Rectal smooth muscle tissue (tissue), 1 donor: ENCODE data around the gene RNF149.

Source experiments
- H3K27ac ChIP-seq: one replicate; pipeline ENCODE4 v1.7.0; 2013; ENCODE audit warnings: low read depth, low read length, inconsistent platforms
- H3K27me3 ChIP-seq: one replicate; pipeline ENCODE4 v1.7.0; 2013; ENCODE audit warnings: low read length; ENCODE audit not compliant: control insufficient read depth, insufficient read depth
- H3K36me3 ChIP-seq: one replicate; pipeline ENCODE4 v1.7.0; 2013; ENCODE audit warnings: low read length; ENCODE audit not compliant: control insufficient read depth, insufficient read depth
- H3K4me1 ChIP-seq: one replicate; pipeline ENCODE4 v1.7.0; 2013; ENCODE audit warnings: low read length; ENCODE audit not compliant: control insufficient read depth, insufficient read depth
- H3K4me3 ChIP-seq: one replicate; pipeline ENCODE4 v1.7.0; 2013; ENCODE audit warnings: low read length
- H3K9ac ChIP-seq: one replicate; pipeline ENCODE4 v1.7.0; 2013; ENCODE audit warnings: low read length

RNF149 gene

GRCh38 chr2:101282980-101283379, 25.5 kb downstream of the RNF149 start:
- H3K27me3 ChIP-seq, result no peaks in the 10 kb centered on the region
- no peak overlapping the region for H3K4me3 ChIP-seq
- H3K36me3 ChIP-seq, result peaks cover 27% of the 10 kb centered on the region
- H3K9ac ChIP-seq, result no peak overlapping the region
- H3K4me1 ChIP-seq, result no peaks in the 10 kb centered on the region
- no peak overlapping the region for H3K27ac ChIP-seq

- H3K4me3 ChIP-seq, result no peak overlapping the region
- H3K9ac ChIP-seq, result no peak overlapping the region
- H3K4me1 ChIP-seq, result no peaks in the 10 kb centered on the region
- H3K27me3 ChIP-seq, result no peaks in the 10 kb centered on the region
- H3K27ac ChIP-seq, result no peak overlapping the region
- H3K36me3 ChIP-seq, result peaks cover 22% of the 10 kb centered on the region
Observed at GRCh38 chr2:101281482-101281881, 27.0 kb downstream of the RNF149 start.

DNA sequence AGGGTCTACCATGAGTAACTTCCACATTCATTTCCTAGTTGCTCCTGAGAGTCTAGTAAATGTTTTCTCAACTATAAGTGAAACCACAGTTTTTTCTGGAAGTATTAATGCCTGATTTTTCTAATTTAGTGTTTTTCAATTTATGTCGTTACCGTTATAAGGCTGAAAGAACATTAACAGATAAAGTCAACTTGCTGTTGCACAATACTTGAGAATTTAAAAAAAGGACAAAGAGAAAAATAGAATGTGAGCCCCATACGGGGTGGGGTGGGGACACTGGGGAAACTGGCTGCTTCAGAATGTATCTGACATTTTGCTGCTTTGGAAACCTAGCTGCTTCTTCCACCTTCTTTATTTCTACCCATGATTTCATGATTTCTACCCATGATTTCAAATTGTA, 29.6 kb downstream of the RNF149 start:
- H3K4me1 ChIP-seq, result no peaks in the 10 kb centered on the region
- no peak overlapping the region for H3K4me3 ChIP-seq
- no peak overlapping the region for H3K27ac ChIP-seq
- no peaks in the 10 kb centered on the region for H3K27me3 ChIP-seq
- no peak overlapping the region for H3K9ac ChIP-seq
- H3K36me3 ChIP-seq, result peaks cover 23% of the 10 kb centered on the region

DNA sequence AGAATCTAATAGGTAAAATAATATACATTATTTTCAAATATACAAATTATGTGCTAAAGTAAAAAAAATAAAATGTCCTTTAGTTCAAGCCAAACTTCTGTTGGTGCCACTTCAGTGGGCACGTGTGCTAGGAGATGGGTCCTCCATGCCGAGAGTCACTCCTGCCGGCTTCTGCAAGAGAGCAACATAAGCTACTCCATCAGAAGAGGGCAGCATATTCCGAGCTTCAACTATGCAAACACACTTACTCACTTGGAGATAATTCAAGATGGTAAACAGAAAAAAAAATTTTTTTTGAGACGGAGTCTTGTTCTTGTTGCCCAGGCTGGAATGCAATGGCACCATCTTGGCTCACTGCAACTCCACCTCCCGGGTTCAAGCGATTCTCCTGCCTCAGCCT, 31.4 kb downstream of the RNF149 start:
- Histone ChIP-seq H3K9ac (no peak overlapping the region), H3K27ac (no peak overlapping the region), H3K27me3 (no peaks in the 10 kb centered on the region), H3K36me3 (peaks cover 26% of the 10 kb centered on the region), H3K4me1 (no peaks in the 10 kb centered on the region), H3K4me3 (no peak overlapping the region)

- H3K27ac ChIP-seq, result no peak overlapping the region
- no peaks in the 10 kb centered on the region for H3K27me3 ChIP-seq
- H3K36me3 ChIP-seq, result peaks cover 26% of the 10 kb centered on the region
- H3K4me1 ChIP-seq, result no peaks in the 10 kb centered on the region
- no peak overlapping the region for H3K9ac ChIP-seq
- H3K4me3 ChIP-seq, result no peak overlapping the region
Observed at GRCh38 chr2:101274142-101274541, 34.4 kb downstream of the RNF149 start.

GRCh38 chr2:101273056-101273455, 35.4 kb downstream of the RNF149 start:
- Histone ChIP-seq H3K4me3 (no peak overlapping the region), H3K9ac (no peak overlapping the region), H3K27me3 (no peaks in the 10 kb centered on the region), H3K27ac (no peak overlapping the region), H3K36me3 (peaks cover 25% of the 10 kb centered on the region), H3K4me1 (no peaks in the 10 kb centered on the region)

DNA sequence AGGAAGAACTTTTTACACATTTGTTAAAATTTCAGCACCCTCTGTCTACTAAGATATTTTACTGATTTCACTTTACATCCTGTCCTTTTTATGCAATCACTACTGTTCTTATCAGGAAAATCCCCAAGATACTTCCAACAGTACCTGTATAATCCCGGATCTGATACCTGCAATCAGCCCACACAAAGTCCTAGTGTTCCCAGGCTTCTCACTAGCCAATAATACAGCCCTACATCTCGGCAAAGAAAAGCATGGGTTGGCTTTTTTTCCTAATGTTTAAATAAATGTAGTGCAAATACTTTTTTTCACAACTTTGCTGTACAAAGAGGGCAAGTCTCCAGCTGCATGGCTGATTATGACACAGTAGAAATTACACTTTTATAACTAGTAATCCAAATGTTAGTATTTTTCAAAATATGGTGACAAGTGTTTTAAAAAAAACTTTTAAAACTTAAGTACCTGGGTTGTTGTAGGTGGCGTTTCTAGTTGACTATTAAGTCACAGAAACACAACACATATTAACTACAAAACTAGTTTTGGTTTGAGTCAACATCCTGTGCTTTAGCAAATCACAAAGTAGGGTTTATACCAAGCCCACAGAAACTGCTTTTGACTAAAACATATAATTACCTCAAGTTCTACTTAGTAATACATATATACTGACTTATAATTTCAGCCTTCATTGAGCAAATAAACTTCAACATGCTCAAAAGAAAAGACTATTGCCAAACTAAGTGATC, 36.3 kb downstream of the RNF149 start:
- H3K36me3 ChIP-seq, result peaks cover 27% of the 10 kb centered on the region
- H3K27ac ChIP-seq, result no peak overlapping the region
- H3K4me1 ChIP-seq, result no peaks in the 10 kb centered on the region
- no peak overlapping the region for H3K9ac ChIP-seq
- H3K27me3 ChIP-seq, result no peaks in the 10 kb centered on the region
- H3K4me3 ChIP-seq, result no peak overlapping the region

DNA sequence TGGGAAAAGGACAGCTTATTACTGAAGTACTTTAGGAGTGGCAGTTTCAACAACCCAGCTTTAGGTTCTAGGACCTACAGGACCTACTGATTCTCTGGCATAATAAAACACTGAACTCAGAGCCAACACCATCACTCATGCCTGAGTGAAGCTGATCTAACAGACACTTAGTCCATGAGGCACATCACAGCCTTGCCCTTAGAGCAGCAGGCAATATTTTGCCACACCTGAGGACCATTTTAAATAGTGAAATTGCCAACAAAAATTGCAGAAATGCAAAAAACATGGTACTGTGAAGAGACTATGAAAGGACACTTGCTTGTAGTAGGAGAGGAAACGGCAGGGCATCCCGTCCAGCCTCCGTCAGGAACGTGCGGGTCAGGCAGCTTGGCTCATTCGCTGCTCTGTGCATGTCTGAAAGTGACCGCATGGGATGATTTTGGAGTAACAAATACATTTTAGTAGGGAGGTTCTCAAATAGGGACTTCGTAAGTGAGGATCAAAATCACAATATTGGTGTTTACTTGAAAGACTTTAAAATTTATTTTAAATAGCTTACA, 37.7 kb downstream of the RNF149 start:
- Histone ChIP-seq H3K36me3 (peaks cover 28% of the 10 kb centered on the region), H3K27me3 (no peaks in the 10 kb centered on the region)

DNA sequence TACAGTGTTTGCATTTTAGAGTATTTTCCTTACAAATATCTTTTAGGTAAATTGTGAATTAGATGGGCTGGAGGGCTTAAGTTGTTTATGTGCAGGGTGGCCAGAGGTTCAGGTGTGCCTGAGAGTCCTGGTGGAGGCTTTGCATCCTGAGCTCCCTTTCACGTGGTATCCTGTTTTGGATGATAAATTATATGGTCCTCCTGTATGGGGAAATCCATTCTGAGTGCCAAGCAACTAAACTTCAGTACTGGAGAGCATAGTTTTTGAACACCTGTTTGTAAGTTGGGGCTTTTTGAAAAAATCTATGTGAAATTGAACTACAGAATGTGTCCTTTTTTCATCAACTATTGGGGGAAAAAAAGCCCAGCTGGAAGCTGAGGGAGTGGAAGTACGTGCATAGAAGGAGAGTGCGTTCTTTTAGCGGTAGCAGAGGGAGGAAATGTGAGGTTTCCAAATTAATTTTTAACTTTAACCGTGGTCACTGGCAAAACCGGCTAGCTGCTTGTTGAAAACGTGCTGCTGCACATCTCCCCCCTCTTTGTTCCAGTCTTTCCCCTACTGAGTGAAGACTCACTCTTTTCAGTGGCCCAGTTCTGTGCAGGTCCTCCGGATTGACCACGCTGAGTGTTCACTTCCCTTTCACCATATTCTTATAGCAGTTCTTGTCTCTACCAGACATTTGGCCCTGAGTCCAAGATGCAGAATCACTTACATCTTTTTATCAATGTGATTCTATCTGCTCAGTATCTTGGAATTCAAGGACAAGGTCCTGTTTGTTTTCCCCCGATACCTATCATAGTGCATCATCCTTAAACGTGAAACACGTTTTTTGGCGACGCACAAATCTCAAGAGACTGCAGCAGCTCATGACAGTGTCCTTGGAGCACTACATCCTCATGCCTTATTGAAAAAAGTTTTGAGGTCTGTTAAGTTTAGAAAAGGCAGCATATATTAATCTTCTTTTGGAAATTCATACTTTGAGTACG, 40.5 kb downstream of the RNF149 start:
- Histone ChIP-seq H3K4me1 (no peaks in the 10 kb centered on the region), H3K27me3 (no peaks in the 10 kb centered on the region), H3K4me3 (no peak overlapping the region), H3K36me3 (peaks cover 31% of the 10 kb centered on the region), H3K9ac (no peak overlapping the region), H3K27ac (no peak overlapping the region)

More for the DNA sequence above, 37.7 kb downstream of the RNF149 start:
- H3K4me3 ChIP-seq, result no peak overlapping the region
- H3K9ac ChIP-seq, result no peak overlapping the region
- H3K4me1 ChIP-seq, result no peaks in the 10 kb centered on the region
- H3K27ac ChIP-seq, result no peak overlapping the region

- Histone ChIP-seq H3K27me3 (no peaks in the 10 kb centered on the region), H3K36me3 (peaks cover 24% of the 10 kb centered on the region), H3K9ac (no peak overlapping the region), H3K4me1 (no peaks in the 10 kb centered on the region), H3K4me3 (no peak overlapping the region), H3K27ac (no peak overlapping the region)
Observed at GRCh38 chr2:101265893-101266499, 42.5 kb downstream of the RNF149 start.

DNA sequence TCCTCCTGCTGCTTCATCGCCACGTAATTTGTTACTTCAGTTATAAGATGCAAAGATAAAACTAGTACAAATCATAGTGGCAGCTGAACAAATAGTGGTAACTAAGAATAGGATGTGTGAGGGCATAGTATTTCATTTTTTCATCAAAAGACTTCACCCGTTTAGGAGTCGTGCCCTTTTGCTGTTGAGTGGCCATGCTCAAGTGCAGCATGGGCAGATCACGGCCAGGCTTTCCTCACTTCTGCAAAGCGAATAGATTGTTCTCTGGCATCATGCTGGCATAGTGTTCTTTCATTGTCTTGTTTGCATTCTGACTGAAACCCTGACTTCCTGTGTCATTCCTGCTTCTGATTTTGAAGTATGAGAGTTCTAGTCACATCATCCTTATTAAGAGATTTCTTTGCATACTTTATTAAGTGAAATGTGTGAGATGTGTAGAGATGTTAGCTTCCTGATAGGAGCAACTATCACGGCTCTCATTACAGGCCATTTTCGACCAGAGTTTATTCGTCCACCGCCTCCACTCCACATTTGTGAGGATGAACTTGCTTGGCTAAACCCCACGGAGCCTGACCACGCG, 44.1 kb downstream of the RNF149 start:
- Histone ChIP-seq H3K9ac (no peak overlapping the region), H3K36me3 (peaks cover 14% of the 10 kb centered on the region), H3K27me3 (no peaks in the 10 kb centered on the region), H3K4me1 (no peaks in the 10 kb centered on the region), H3K4me3 (no peak overlapping the region), H3K27ac (no peak overlapping the region)

DNA sequence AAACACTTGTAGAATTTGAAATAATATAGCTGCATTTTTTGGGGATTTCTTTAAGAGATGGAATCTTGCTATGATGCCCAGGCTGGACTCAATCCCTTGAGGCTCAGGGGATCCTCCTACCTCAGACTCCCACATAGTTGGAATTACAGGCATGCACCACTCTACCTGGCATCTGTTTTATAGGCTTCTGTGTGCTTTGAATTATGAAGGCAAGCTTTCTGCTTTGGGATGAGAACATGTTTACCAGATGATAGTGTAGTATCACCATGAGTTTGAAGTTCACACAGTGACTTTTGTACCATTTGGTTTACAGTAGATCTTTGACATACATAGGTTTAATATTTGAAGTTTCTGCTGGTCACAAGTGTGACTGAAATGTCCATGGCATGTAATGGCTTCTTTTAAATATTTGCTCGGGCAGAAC, 45.1 kb downstream of the RNF149 start:
- Histone ChIP-seq H3K36me3 (peaks cover 16% of the 10 kb centered on the region), H3K9ac (no peak overlapping the region), H3K27me3 (no peaks in the 10 kb centered on the region), H3K27ac (no peak overlapping the region), H3K4me1 (no peaks in the 10 kb centered on the region), H3K4me3 (no peak overlapping the region)
